HepG2 (cell line): ENCODE measurements around the gene IPO9. TPM values are rescaled to one million over a fixed set of nuclear protein-coding genes. Genes with fewer than 3 reads are reported as not detected.

ENCODE experiments used
- ATAC-seq: fragments of 200-7000 bp; cut with Tn5 transposase; 3 replicates; pipeline ENCODE4 v1.9.1; 2020; ENCODE audit warnings: mild to moderate bottlenecking, moderate library complexity
- BruUV-seq: library from RNA; stranded (reverse); fragments of 400-500 nt; replicated peaks from 2 replicates; lab custom pipeline; 2021; lab: Mats Ljungman, UMichigan
- CTCF ChIA-PET: fragments of 300-600 bp; formaldehyde crosslinking; extraction: SDS; loops from one replicate; lab custom pipeline; 2021; ENCODE audit warnings: low total read pairs, inconsistent platforms, low intra/inter-chr PET ratio; lab: Yijun Ruan, JAX
- POLR2A ChIA-PET: fragments of 350-600 bp; sonication (Branson Sonifier 250); formaldehyde crosslinking; loops from one replicate; lab custom pipeline; 2020; ENCODE audit warnings: antibody characterized with exemption, inconsistent platforms; lab: Yijun Ruan, JAX
- DNase-seq: peaks from one replicate; pipeline ENCODE4 v3.0.0-alpha.2; 2015; ENCODE audit warnings: low spot score
- FAIRE-seq: peaks from 3 replicates; lab custom pipeline; 2011; peaks lifted over from hg19 to GRCh38; lab: Jason Lieb, UNC
- H2AFZ ChIP-seq: one replicate; pipeline ENCODE4 v1.6.1; 2011; ENCODE audit warnings: low read length, inconsistent platforms
- H3K27ac ChIP-seq: fragments of 300-600 bp; 3 replicates; pipeline ENCODE4 v1.8.0; 2011; ENCODE audit warnings: mixed run types, mild to moderate bottlenecking, mixed read lengths, low read length, inconsistent platforms; ENCODE audit not compliant: insufficient read depth; ENCODE audit errors: extremely low read length
- H3K27me3 ChIP-seq, 2 experiments: fragments of 200-600 bp in 1 of 2; 2 replicates in 1 of 2; 3 replicates in 1 of 2; pipeline versions ENCODE4 v1.6.0 to v1.8.0; 2011; ENCODE audit warnings: low read length in 2 of 2, mild to moderate bottlenecking in 2 of 2, moderate library complexity in 2 of 2, inconsistent platforms in 1 of 2; ENCODE audit not compliant: insufficient read depth in 2 of 2, control insufficient read depth in 1 of 2
- H3K36me3 ChIP-seq, 2 experiments: fragments of 200-600 bp in 1 of 2; replicated peaks in 1 of 2; 2 replicates in 1 of 2; 3 replicates in 1 of 2; pipeline versions ENCODE4 v1.5.1 to v1.8.0; 2011; ENCODE audit warnings: low read length in 2 of 2, inconsistent platforms in 1 of 2; ENCODE audit not compliant: insufficient read depth in 2 of 2, control insufficient read depth in 1 of 2
- H3K4me1 ChIP-seq: 2 replicates; pipeline ENCODE4 v1.5.1; 2012; ENCODE audit warnings: low read length, inconsistent platforms; ENCODE audit not compliant: insufficient read depth
- H3K4me2 ChIP-seq: 2 replicates; pipeline ENCODE4 v1.6.0; 2011; ENCODE audit warnings: low read depth, low read length, inconsistent platforms
- H3K4me3 ChIP-seq, 3 experiments: fragments of 200-600 bp in 1 of 3; sonication (generic), shearing (Covaris generic) in 1 of 3; replicated peaks in 1 of 3; 2 replicates each; pipeline ENCODE4 v1.5.1; 2011 to 2016; ENCODE audit warnings: low read length in 3 of 3, inconsistent platforms in 2 of 3, low read depth in 2 of 3, mild to moderate bottlenecking in 2 of 3, control low read depth in 1 of 3, mixed read lengths in 1 of 3; ENCODE audit not compliant: insufficient read depth in 1 of 3
- H3K79me2 ChIP-seq: one replicate; pipeline ENCODE4 v1.6.1; 2011; ENCODE audit warnings: low read length, inconsistent platforms; ENCODE audit not compliant: insufficient read depth
- H3K9ac ChIP-seq: 2 replicates; pipeline ENCODE4 v1.6.0; 2011; ENCODE audit warnings: mild to moderate bottlenecking, low read depth, low read length, inconsistent platforms; ENCODE audit not compliant: insufficient read depth
- H3K9me3 ChIP-seq: 2 replicates; pipeline ENCODE4 v1.5.1; 2012; ENCODE audit warnings: mild to moderate bottlenecking, low read length
- H4K20me1 ChIP-seq: 2 replicates; pipeline ENCODE4 v1.6.0; 2011; ENCODE audit warnings: inconsistent platforms, mild to moderate bottlenecking, low read length, moderate library complexity; ENCODE audit not compliant: insufficient read depth
- GRHL1 ChIP-seq: sonication (generic); formaldehyde crosslinking; conservative IDR thresholded peaks from 2 replicates; pipeline ENCODE4 v1.8.0; 2022; ENCODE audit warnings: missing genetic modification reagents
- MAFK ChIP-seq, 2 experiments: IDR thresholded peaks in 1 of 2; conservative IDR thresholded peaks in 1 of 2; 2 replicates each; pipeline ENCODE4 v1.6.1; 2011; ENCODE audit warnings: improper control_type of control experiment in 2 of 2, low read length in 2 of 2
- POLR2A ChIP-seq, 2 experiments: IDR thresholded peaks; 2 replicates each; pipeline ENCODE4 v1.6.1; 2011; ENCODE audit warnings: low read depth in 2 of 2, low read length in 2 of 2, mild to moderate bottlenecking in 1 of 2, moderate library complexity in 1 of 2; ENCODE audit not compliant: insufficient read depth in 1 of 2
- SIN3A ChIP-seq: IDR thresholded peaks from 2 replicates; pipeline ENCODE4 v1.6.1; 2011; ENCODE audit warnings: low read depth, mild to moderate bottlenecking, control low read depth, low read length, borderline replicate concordance
- ZC3H13 ChIP-seq: sonication (generic); formaldehyde crosslinking; IDR thresholded peaks from 2 replicates; pipeline ENCODE4 v1.8.1; 2023; ENCODE audit warnings: mild to moderate bottlenecking, missing genetic modification reagents, moderate library complexity
- ZNF510 ChIP-seq: sonication (generic); formaldehyde crosslinking; IDR thresholded peaks from 2 replicates; pipeline ENCODE4 v1.4.0; 2020; ENCODE audit warnings: low read depth, mild to moderate bottlenecking, missing genetic modification reagents
- WGBS: methylation state at CpG from one replicate; pipeline ENCODE4 v1.1.6; 2017; ENCODE audit warnings: low lambda C conversion rate; 5-methylcytosine and 5-hydroxymethylcytosine counted together
- in situ Hi-C: cut with HindIII; loops from 2 replicates; pipeline ENCODE4 v1.10.0; 2017; ENCODE audit warnings: low pct_unique_long_range_greater_than_20kb; ENCODE audit not compliant: extremely low pct_ligation_motif_present
- intact Hi-C: fragments of 100-400 bp; cut with micrococcal nuclease; formaldehyde crosslinking; loops from one replicate; pipeline ENCODE4 v1.10.0; 2022; ENCODE audit not compliant: unreplicated experiment
- polyA plus RNA-seq, 8 experiments: library from polyadenylated mRNA; depleted of rRNA in 3 of 8; stranded (reverse) in 7 of 8; unstranded in 1 of 8; fragments of >200 nt; fragmentation: Illumina TruSeq in 4 of 8; extraction: Trizol in 4 of 8; gene quantifications; 2 replicates each; pipeline versions ENCODE4 v1.2.1 to v1.2.3, GENCODE V29; 2011 to 2016; ENCODE audit warnings: low read depth in 4 of 8, missing spikeins in 1 of 8, mixed read lengths in 1 of 8; ENCODE audit not compliant: insufficient read depth in 1 of 8
- total RNA-seq, 5 experiments: library from RNA; depleted of rRNA; stranded (reverse); fragments of >200 nt; fragmentation: Illumina TruSeq; extraction: Trizol; gene quantifications; 2 replicates each; pipeline ENCODE4 v1.2.3, GENCODE V29; 2016; ENCODE audit warnings: low read depth in 1 of 5

Gene IPO9
- total and polyA plus RNA-seq, 2 of the 13 experiments (the other 11 are each of a cell fraction or from before 2014, with no cell fraction given) = 31.0 to 34.8 TPM

DNA sequence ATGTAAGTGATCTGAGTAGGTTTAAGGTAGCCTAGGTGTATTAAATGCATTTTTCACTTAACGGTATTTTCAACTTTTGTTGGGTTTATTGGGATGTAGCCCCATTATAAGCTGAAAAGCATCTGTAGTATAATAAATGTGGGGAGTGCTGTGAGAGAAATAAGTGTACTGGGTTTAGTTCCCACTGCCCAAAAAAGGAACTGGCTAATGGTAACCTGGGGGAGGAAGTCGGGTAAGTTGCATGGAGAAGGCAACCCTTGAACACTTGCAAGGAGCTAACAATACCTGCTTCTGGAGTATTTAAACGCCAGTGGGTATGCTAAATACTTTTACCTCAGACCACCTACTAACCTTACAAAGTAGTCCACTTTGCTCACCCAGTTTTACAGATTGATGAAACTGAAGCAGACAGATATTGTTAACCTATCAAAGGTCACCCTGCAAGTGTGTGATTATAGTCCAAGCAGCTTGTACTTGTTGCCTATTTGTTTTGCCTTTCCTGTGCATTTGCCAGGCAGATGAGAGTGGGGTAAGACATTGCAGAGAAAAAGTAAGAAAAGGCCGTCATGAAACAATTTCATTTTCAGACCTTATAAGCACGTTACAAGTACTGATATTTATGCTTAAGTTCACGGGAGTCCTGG lies 52.1 kb downstream of the IPO9 start:
- no peaks in the 10 kb centered on the region for H3K79me2 ChIP-seq
- ATAC-seq (no peak), FAIRE-seq (no peak), DNase-seq (no peak)
- no peaks in the 10 kb centered on the region for H3K9me3 ChIP-seq
- H3K4me3 ChIP-seq = no peak overlapping the region
- H3K4me2 ChIP-seq = no peak overlapping the region
- no peak overlapping the region for H2AFZ ChIP-seq
- in situ Hi-C loops (no loop called here), intact Hi-C loops (loop anchor here (1.0 kb wide), 1 partner anchor 21 kb away; no protein-coding TSS in a partner anchor)
- no peaks in the 10 kb centered on the region; the same call in 1 of the 2 replicates for H4K20me1 ChIP-seq
- peaks cover 12% of the 10 kb centered on the region for H3K4me1 ChIP-seq
- no peak overlapping the region for H3K27ac ChIP-seq
- no TSS peak for BruUV-seq
- CTCF ChIA-PET = no interaction called here
- no peak overlapping the region for H3K9ac ChIP-seq
- TF ChIP-seq GRHL1 (CRISPR knock-in tag) (no peak), POLR2A (IDR thresholded peaks at IDR 0.05; ENCODE audit: insufficient read depth in 1 of 2, low read depth in 2 of 2, low read length in 2 of 2) (0 out of 4 replicates have a peak, but pooled peaks of 1 of the 2 experiments have one; percentile 1), SIN3A (no peak), MAFK (conservative IDR thresholded peaks at IDR 0.05 in 1 of 2, IDR thresholded peaks at IDR 0.05 in 1 of 2; ENCODE audit: low read length in 2 of 2) (no peak), ZNF510 (CRISPR knock-in tag) (no peak), ZC3H13 (CRISPR knock-in tag) (no peak)
- POLR2A ChIA-PET = no interaction called here
- peaks cover 0 to 1% of the 10 kb centered on the region in 2 experiments; a peak in 1 of 5 replicates for H3K27me3 ChIP-seq
- H3K36me3 ChIP-seq = peaks cover 2 to 5% of the 10 kb centered on the region in 2 experiments; a peak in 3 of 5 replicates
- WGBS = 76% methylated on average over 6 of the region's 6 CpGs
